IMR-90 (cell line): ENCODE measurements around the gene DCAF16. TPM values are rescaled to one million over a fixed set of nuclear protein-coding genes. Genes with fewer than 3 reads are reported as not detected.

Source experiments
- ATAC-seq: fragments of 200-7000 bp; cut with Tn5 transposase; 2 replicates; pipeline ENCODE4 v1.9.1; 2020; ENCODE audit warnings: low read depth, mild to moderate bottlenecking, moderate library complexity
- BruUV-seq: library from RNA; stranded (reverse); fragments of 400-500 nt; replicated peaks from 2 replicates; lab custom pipeline; 2021; lab: Mats Ljungman, UMichigan
- CTCF ChIA-PET: fragments of 300-600 bp; formaldehyde crosslinking; extraction: SDS; loops from one replicate; lab custom pipeline; 2021; ENCODE audit warnings: antibody characterized with exemption; lab: Yijun Ruan, JAX
- POLR2A ChIA-PET: fragments of 300-600 bp; sonication (Branson Sonifier 250); formaldehyde crosslinking; loops from one replicate; lab custom pipeline; 2022; ENCODE audit warnings: antibody characterized with exemption; ENCODE audit not compliant: unreplicated experiment; lab: Charles Lee
- DNase-seq: peaks from one replicate; pipeline ENCODE4 v3.0.0; 2013
- H2AFZ ChIP-seq: replicated peaks from 2 replicates; pipeline ENCODE3; 2013; ENCODE audit warnings: low read length, mild to moderate bottlenecking; ENCODE audit not compliant: poor library complexity
- H2AK5ac ChIP-seq: 2 replicates; pipeline ENCODE4 v1.6.1; 2013; ENCODE audit warnings: low read depth, low read length, inconsistent platforms
- H2AK9ac ChIP-seq: replicated peaks from 2 replicates; pipeline ENCODE3; 2013; ENCODE audit warnings: mild to moderate bottlenecking, low read depth, low read length, moderate library complexity; ENCODE audit not compliant: poor library complexity
- H2BK120ac ChIP-seq: 2 replicates; pipeline ENCODE4 v1.6.1; 2013; ENCODE audit warnings: low read depth, low read length, inconsistent platforms
- H2BK15ac ChIP-seq: 3 replicates; pipeline ENCODE4 v1.6.1; 2013; ENCODE audit warnings: low read depth, low read length, inconsistent platforms
- H2BK20ac ChIP-seq: 2 replicates; pipeline ENCODE4 v1.6.1; 2013; ENCODE audit warnings: low read depth, mild to moderate bottlenecking, inconsistent platforms, low read length, moderate library complexity
- H2BK5ac ChIP-seq: 2 replicates; pipeline ENCODE4 v1.6.1; 2013; ENCODE audit warnings: mild to moderate bottlenecking, low read depth, low read length, inconsistent platforms; ENCODE audit not compliant: poor library complexity, severe bottlenecking
- H3K14ac ChIP-seq: replicated peaks from 2 replicates; pipeline ENCODE4 v1.6.1; 2013; ENCODE audit warnings: low read depth, low read length, inconsistent platforms
- H3K18ac ChIP-seq: 2 replicates; pipeline ENCODE4 v1.6.1; 2013; ENCODE audit warnings: low read depth, low read length, control low read depth
- H3K23ac ChIP-seq: 2 replicates; pipeline ENCODE4 v1.6.1; 2013; ENCODE audit warnings: low read depth, low read length, inconsistent platforms
- H3K27ac ChIP-seq: 2 replicates; pipeline ENCODE4 v1.5.1; 2013; ENCODE audit warnings: mild to moderate bottlenecking, control low read depth, low read length; ENCODE audit not compliant: insufficient read depth
- H3K27me3 ChIP-seq: 2 replicates; pipeline ENCODE4 v1.6.1; 2013; ENCODE audit warnings: low read length; ENCODE audit not compliant: control insufficient read depth, insufficient read depth
- H3K36me3 ChIP-seq: 2 replicates; pipeline ENCODE4 v1.6.1; 2013; ENCODE audit warnings: low read length, mixed read lengths; ENCODE audit not compliant: control insufficient read depth, insufficient read depth
- H3K4ac ChIP-seq: 2 replicates; pipeline ENCODE4 v1.6.1; 2013; ENCODE audit warnings: low read depth, low read length, inconsistent platforms
- H3K4me1 ChIP-seq: 2 replicates; pipeline ENCODE4 v1.6.1; 2013; ENCODE audit warnings: low read length, mixed read lengths; ENCODE audit not compliant: control insufficient read depth, insufficient read depth
- H3K4me2 ChIP-seq: 2 replicates; pipeline ENCODE4 v1.6.1; 2013; ENCODE audit warnings: low read depth, mild to moderate bottlenecking, control low read depth, low read length, moderate library complexity
- H3K4me3 ChIP-seq: 2 replicates; pipeline ENCODE4 v1.5.1; 2013; ENCODE audit warnings: low read depth, mild to moderate bottlenecking, control low read depth, low read length, moderate library complexity; ENCODE audit not compliant: insufficient read depth
- H3K56ac ChIP-seq: 2 replicates; pipeline ENCODE4 v1.6.1; 2013; ENCODE audit warnings: low read length, inconsistent platforms; ENCODE audit not compliant: insufficient read depth; ENCODE audit errors: extremely low read depth
- H3K79me1 ChIP-seq, 2 experiments: 2 replicates each; pipeline ENCODE4 v1.6.1; 2013; ENCODE audit warnings: low read length in 2 of 2, inconsistent platforms in 1 of 2, low read depth in 1 of 2
- H3K9ac ChIP-seq: 2 replicates; pipeline ENCODE4 v1.6.1; 2013; ENCODE audit warnings: low read depth, low read length, control low read depth
- H3K9me1 ChIP-seq: 2 replicates; pipeline ENCODE4 v1.6.1; 2013; ENCODE audit warnings: low read length, inconsistent platforms; ENCODE audit not compliant: insufficient read depth
- H3K9me3 ChIP-seq: 2 replicates; pipeline ENCODE4 v1.6.1; 2013; ENCODE audit warnings: low read length; ENCODE audit not compliant: control insufficient read depth, insufficient read depth
- H4K20me1 ChIP-seq: 2 replicates; pipeline ENCODE4 v1.6.1; 2013; ENCODE audit warnings: low read length, inconsistent platforms; ENCODE audit not compliant: insufficient read depth
- H4K5ac ChIP-seq: 2 replicates; pipeline ENCODE4 v1.6.1; 2013; ENCODE audit warnings: mild to moderate bottlenecking, low read depth, low read length, control low read depth
- H4K8ac ChIP-seq, 2 experiments: 2 replicates each; pipeline ENCODE4 v1.6.1; 2013; ENCODE audit warnings: low read depth in 2 of 2, low read length in 2 of 2, control low read depth in 1 of 2, inconsistent platforms in 1 of 2
- H4K91ac ChIP-seq: 2 replicates; pipeline ENCODE4 v1.6.1; 2013; ENCODE audit warnings: low read depth, low read length, inconsistent platforms; ENCODE audit not compliant: insufficient read depth
- FOS ChIP-seq: fragments of 150-350 bp; IDR thresholded peaks from 2 replicates; pipeline ENCODE4 v1.6.1; 2016; ENCODE audit warnings: low read depth, low read length
- RCOR1 ChIP-seq: IDR thresholded peaks from 2 replicates; pipeline ENCODE4 v1.6.1; 2012; ENCODE audit warnings: mild to moderate bottlenecking, low read length, improper control_type of control experiment; ENCODE audit not compliant: insufficient replicate concordance
- WGBS, 2 experiments: methylation state at CpG; one replicate each; pipeline versions ENCODE4 v1.1.5 to v1.1.7; 2013; ENCODE audit warnings: missing lambda C conversion rate in 2 of 2; ENCODE audit not compliant: insufficient read length in 1 of 2; ENCODE audit errors: extremely low coverage in 2 of 2; 5-methylcytosine and 5-hydroxymethylcytosine counted together
- dilution Hi-C: fragments of 300-500 bp; cut with HindIII; formaldehyde crosslinking; loops from one replicate; pipeline ENCODE4 v1.14.3; 2018; ENCODE audit warnings: low sequenced_read_pairs; ENCODE audit not compliant: unreplicated experiment
- in situ Hi-C: fragments of 300-500 bp; cut with MboI; formaldehyde crosslinking; loops from 3 replicates; pipeline ENCODE4 v1.14.3; 2019; ENCODE audit warnings: low sequenced_read_pairs, inconsistent platforms, mixed read lengths
- intact Hi-C: fragments of 100-400 bp; cut with micrococcal nuclease; formaldehyde crosslinking; loops from 2 replicates; pipeline ENCODE4 v1.10.0; 2022
- polyA plus RNA-seq, 3 experiments: library from polyadenylated mRNA; depleted of rRNA; stranded (reverse); fragments of >200 nt; gene quantifications; 2 replicates each; pipeline ENCODE4 v1.2.3, GENCODE V29; 2012; ENCODE audit warnings: low replicate concordance in 1 of 3
- total RNA-seq: library from RNA; depleted of rRNA; stranded (reverse); fragments of >200 nt; gene quantifications from 2 replicates; pipeline ENCODE4 v1.2.3, GENCODE V29; 2012

The DCAF16 gene
- total and polyA plus RNA-seq, 2 of the 4 experiments (the other 2 are of a cell fraction): 15.1 to 31.5 TPM

DNA sequence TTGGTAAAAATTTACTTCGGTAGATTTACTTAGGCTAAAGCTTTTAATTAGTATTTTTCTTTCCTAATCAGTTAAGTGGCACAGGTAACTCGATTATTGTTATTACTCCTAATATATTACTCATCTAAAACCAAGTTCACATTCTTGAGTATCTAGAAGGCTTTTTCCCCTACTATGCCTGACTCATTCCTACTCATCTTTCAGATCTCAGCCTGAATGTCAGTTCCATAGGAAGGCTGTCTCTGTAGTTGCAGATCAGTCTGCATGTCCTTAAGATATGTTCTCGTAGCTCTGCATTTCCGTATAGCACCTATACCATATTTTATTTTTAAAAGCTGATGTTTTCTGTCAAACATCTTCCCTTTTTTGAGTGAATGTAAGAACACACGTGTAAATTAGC is 23.2 kb downstream of the DCAF16 start:
- H4K91ac ChIP-seq: no peak overlapping the region
- peak; percentile 63 for ATAC-seq
- H3K9me3 ChIP-seq: no peaks in the 10 kb centered on the region
- H4K20me1 ChIP-seq: no peaks in the 10 kb centered on the region
- H3K23ac ChIP-seq: no peak overlapping the region
- no peak overlapping the region for H3K4me3 ChIP-seq
- no peak overlapping the region for H2BK5ac ChIP-seq
- H3K4me1 ChIP-seq: peaks cover 5% of the 10 kb centered on the region; the same call in 1 of the 2 replicates
- H4K8ac ChIP-seq: no peak overlapping the region
- H3K9ac ChIP-seq: no peak overlapping the region
- no peak overlapping the region for H2BK20ac ChIP-seq
- H3K18ac ChIP-seq: no peak overlapping the region
- H3K9me1 ChIP-seq: no peaks in the 10 kb centered on the region
- TF ChIP-seq FOS: peak; percentile 38
- no peak for TF ChIP-seq RCOR1
- peak; percentile 78 for DNase-seq
- no peak overlapping the region for H3K14ac ChIP-seq
- in situ Hi-C loops (no loop called here), dilution Hi-C loops (no loop called here), intact Hi-C loops (no loop called here)
- ChIA-PET POLR2A (no interaction called here), CTCF (no interaction called here)
- H3K4me2 ChIP-seq: no peak overlapping the region
- no TSS peak for BruUV-seq
- H4K5ac ChIP-seq: no peak overlapping the region
- no peaks in the 10 kb centered on the region for H3K27me3 ChIP-seq
- H2AFZ ChIP-seq: no peak overlapping the region
- H3K56ac ChIP-seq: no peak overlapping the region
- no peak overlapping the region for H2BK120ac ChIP-seq
- no peak overlapping the region for H3K27ac ChIP-seq
- H3K36me3 ChIP-seq: no peaks in the 10 kb centered on the region
- no peak overlapping the region for H2AK5ac ChIP-seq
- no peak overlapping the region for H2BK15ac ChIP-seq
- no CpG with 5 or more reads among the region's 5 CpGs for WGBS, 2 experiments
- H2AK9ac ChIP-seq: no peak overlapping the region
- H3K79me1 ChIP-seq: no peaks in the 10 kb centered on the region; a peak in 2 of 4 replicates
- no peak overlapping the region for H3K4ac ChIP-seq
